ENCODE results near the gene OR52A1. TPM values are rescaled to one million over a fixed set of nuclear protein-coding genes. Genes with fewer than 3 reads are reported as not detected.

The OR52A1 gene
- 0.09 and 0.42 TPM in 2 replicates for total RNA-seq (2021)
- long read RNA-seq: 0 reads

DNA sequence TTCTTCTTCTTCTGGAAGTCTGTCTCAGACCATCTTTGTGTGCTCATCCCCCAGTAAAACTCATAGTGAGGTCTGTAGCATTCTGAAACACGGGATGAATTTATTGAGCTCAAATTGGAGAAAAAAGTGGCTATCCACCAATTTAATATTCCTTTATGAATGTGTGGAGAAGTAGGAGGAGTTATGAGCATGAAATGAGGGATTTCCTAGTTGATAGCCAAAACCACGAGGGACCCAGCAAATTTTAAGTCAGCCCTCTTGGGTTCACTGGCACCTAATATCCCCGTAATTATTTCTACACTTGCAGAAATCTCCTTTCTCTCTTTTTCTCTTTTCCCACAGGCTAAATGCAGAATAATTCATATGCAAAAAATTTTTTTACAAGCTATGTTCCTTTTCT, at the start of gene OR52A1:
TSS of gene OR52A1 (minus strand) at position 101 of the 400 bp plus-strand sequence. CDS start 2,388 bp downstream, outside the sequence.
- Histone ChIP-seq H3K14ac (ENCODE audit: insufficient read depth, low read length) (no peak within 1 kb of the TSS), H3K79me2 (ENCODE audit: insufficient read depth, low read length) (no peaks in the 10 kb centered on the region), H2AFZ (ENCODE audit: low read length) (no peak within 1 kb of the TSS), H4K8ac (replicated peaks; ENCODE audit: insufficient read length, low read depth, low read length) (no peak within 1 kb of the TSS), H2BK20ac (ENCODE audit: low read depth, low read length, poor library complexity, severe bottlenecking) (no peak within 1 kb of the TSS), H4K91ac (ENCODE audit: insufficient read length, low read depth, low read length) (no peak within 1 kb of the TSS), H3K9ac (ENCODE audit: extremely low read depth, insufficient read length, low read length) (no peak within 1 kb of the TSS), H3K27me3 (ENCODE audit: insufficient read depth, low read length) (no peaks in the 10 kb centered on the region), H4K20me1 (ENCODE audit: control insufficient read depth, insufficient read depth, insufficient read length) (no peaks in the 10 kb centered on the region), H2BK120ac (ENCODE audit: low read depth, low read length, poor library complexity, severe bottlenecking) (no peak within 1 kb of the TSS), H3K79me1 (ENCODE audit: insufficient read depth, low read depth, low read length, poor library complexity, severe bottlenecking) (no peaks in the 10 kb centered on the region), H3K23ac (ENCODE audit: insufficient read length, low read depth, low read length) (no peak within 1 kb of the TSS), H2AK5ac (ENCODE audit: insufficient read length, low read length) (no peak within 1 kb of the TSS), H3K4ac (ENCODE audit: low read depth, low read length) (no peak within 1 kb of the TSS), H3K9me3 (ENCODE audit: control insufficient read depth, low read depth, low read length) (no peaks in the 10 kb centered on the region), H2BK15ac (ENCODE audit: low read depth, low read length) (no peak within 1 kb of the TSS), H3T11ph (ENCODE audit: low read length) (no peak within 1 kb of the TSS), H2BK5ac (ENCODE audit: insufficient read length, low read length) (no peak within 1 kb of the TSS), H3K18ac (ENCODE audit: insufficient read length, low read depth, low read length) (no peak within 1 kb of the TSS), H3K23me2 (ENCODE audit: insufficient read length, low read depth, low read length, poor library complexity, severe bottlenecking) (no peaks in the 10 kb centered on the region), H3K56ac (ENCODE audit: insufficient read length, low read depth, low read length) (no peak within 1 kb of the TSS), H3K4me2 (ENCODE audit: insufficient read depth, insufficient read length, low read length) (no peak within 1 kb of the TSS), H2BK12ac (ENCODE audit: insufficient read length, low read depth, low read length) (no peak within 1 kb of the TSS), H3K4me1 (ENCODE audit: insufficient read depth, low read length) (no peaks in the 10 kb centered on the region), H4K5ac (ENCODE audit: insufficient read length, low read depth, low read length) (no peak within 1 kb of the TSS), H3K27ac (ENCODE audit: insufficient read length, low read depth, low read length) (no peak within 1 kb of the TSS)
- Mint-ChIP-seq H3K36me3 (ENCODE audit: insufficient read depth in 1 of 3, low read depth in 3 of 3) (peaks cover 0 to 3% (median 0%) of the 10 kb centered on the region in 3 experiments; a peak in 1 of 7 replicates), H3K9me3 (peaks cover 0 to 5% of the 10 kb centered on the region in 2 experiments; a peak in 2 of 5 replicates), H3K4me3 (no peak within 1 kb of the TSS), H3K27me3 (ENCODE audit: low read depth) (no peaks in the 10 kb centered on the region), H3K27ac (no peak within 1 kb of the TSS), H3K4me1 (peaks cover 0 to 8% of the 10 kb centered on the region in 2 experiments; a peak in 2 of 4 replicates)
- TF ChIP-seq, protein P1, sequence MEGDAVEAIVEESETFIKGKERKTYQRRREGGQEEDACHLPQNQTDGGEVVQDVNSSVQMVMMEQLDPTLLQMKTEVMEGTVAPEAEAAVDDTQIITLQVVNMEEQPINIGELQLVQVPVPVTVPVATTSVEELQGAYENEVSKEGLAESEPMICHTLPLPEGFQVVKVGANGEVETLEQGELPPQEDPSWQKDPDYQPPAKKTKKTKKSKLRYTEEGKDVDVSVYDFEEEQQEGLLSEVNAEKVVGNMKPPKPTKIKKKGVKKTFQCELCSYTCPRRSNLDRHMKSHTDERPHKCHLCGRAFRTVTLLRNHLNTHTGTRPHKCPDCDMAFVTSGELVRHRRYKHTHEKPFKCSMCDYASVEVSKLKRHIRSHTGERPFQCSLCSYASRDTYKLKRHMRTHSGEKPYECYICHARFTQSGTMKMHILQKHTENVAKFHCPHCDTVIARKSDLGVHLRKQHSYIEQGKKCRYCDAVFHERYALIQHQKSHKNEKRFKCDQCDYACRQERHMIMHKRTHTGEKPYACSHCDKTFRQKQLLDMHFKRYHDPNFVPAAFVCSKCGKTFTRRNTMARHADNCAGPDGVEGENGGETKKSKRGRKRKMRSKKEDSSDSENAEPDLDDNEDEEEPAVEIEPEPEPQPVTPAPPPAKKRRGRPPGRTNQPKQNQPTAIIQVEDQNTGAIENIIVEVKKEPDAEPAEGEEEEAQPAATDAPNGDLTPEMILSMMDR (conservative IDR thresholded peaks at IDR 0.05): no peak
- no CpG with 5 or more reads among the region's 3 CpGs for WGBS (ENCODE audit: extremely low coverage, insufficient read length, low lambda C conversion rate)
- no peak for DNase-seq

All from H9 (cell line).